NCI-H460 (cell line): Measurements from ENCODE around the gene DOCK7. TPM values are rescaled to one million over a fixed set of nuclear protein-coding genes. Genes with fewer than 3 reads are reported as not detected.
"Not testable (repeated sequence)": the region's sequence is repeated elsewhere in the genome, so short reads cannot be mapped to it uniquely, and the experiment has no call there.

Source experiments
- DNase-seq: peaks from one replicate; pipeline ENCODE4 v3.0.0-alpha.2; 2016; ENCODE audit warnings: low read depth; ENCODE audit errors: extremely low read depth
- total RNA-seq: library from RNA; depleted of rRNA; stranded (reverse); fragments of >200 nt; shearing (Covaris generic); gene quantifications from 2 replicates; pipeline ENCODE4 v1.2.3, GENCODE V29; 2014

The DOCK7 gene
- total RNA-seq, 1 experiment from 2014 or later = 48.6 TPM

- DNase-seq = no peak
Observed at GRCh38 chr1:62612770-62613169, 75.4 kb downstream of the DOCK7 start.

GRCh38 chr1:62610588-62610987 lies 77.6 kb downstream of the DOCK7 start:
- DNase-seq = not testable (repeated sequence)

GRCh38 chr1:62608905-62609304 lies 79.3 kb downstream of the DOCK7 start:
- no peak for DNase-seq

- no peak for DNase-seq
Observed at GRCh38 chr1:62601457-62601856, 86.7 kb downstream of the DOCK7 start.

GRCh38 chr1:62599044-62599443 lies 89.1 kb downstream of the DOCK7 start:
- DNase-seq = no peak

- DNase-seq = no peak
Observed at GRCh38 chr1:62597281-62597680, 90.9 kb downstream of the DOCK7 start, which contains the start of gene ANGPTL3. Gene ANGPTL3 (plus strand): TSS chr1:62597520. CDS start chr1:62597567, 47 bp downstream.

GRCh38 chr1:62595647-62596046 lies 92.5 kb downstream of the DOCK7 start:
- no peak for DNase-seq

GRCh38 chr1:62593825-62594394 lies 94.3 kb downstream of the DOCK7 start:
- DNase-seq = no peak

GRCh38 chr1:62590970-62591368 lies 97.2 kb downstream of the DOCK7 start:
- DNase-seq = no peak

- DNase-seq = no peak
Observed at GRCh38 chr1:62590255-62590969, 97.8 kb downstream of the DOCK7 start.

- no peak for DNase-seq
Observed at GRCh38 chr1:62589321-62589720, 98.9 kb downstream of the DOCK7 start.

GRCh38 chr1:62588000-62588399 lies 100.2 kb downstream of the DOCK7 start:
- no peak for DNase-seq

GRCh38 chr1:62585469-62586155 lies 102.6 kb downstream of the DOCK7 start:
- DNase-seq = no peak

GRCh38 chr1:62573675-62574074 lies 114.5 kb downstream of the DOCK7 start:
- DNase-seq = no peak

GRCh38 chr1:62572476-62572875 lies 115.7 kb downstream of the DOCK7 start:
- DNase-seq = no peak

- not testable (repeated sequence) for DNase-seq
Observed at GRCh38 chr1:62571517-62571916, 116.7 kb downstream of the DOCK7 start.

- not testable (repeated sequence) for DNase-seq
Observed at GRCh38 chr1:62567926-62568325, 120.3 kb downstream of the DOCK7 start.

- DNase-seq = not testable (repeated sequence)
Observed at GRCh38 chr1:62567182-62567581, 121.0 kb downstream of the DOCK7 start.

GRCh38 chr1:62561306-62561705 lies 126.9 kb downstream of the DOCK7 start:
- DNase-seq = no peak

GRCh38 chr1:62544570-62544969 lies 143.6 kb downstream of the DOCK7 start:
- no peak for DNase-seq

- no peak for DNase-seq
Observed at GRCh38 chr1:62541048-62541447, 147.1 kb downstream of the DOCK7 start.

- no peak for DNase-seq
Observed at GRCh38 chr1:62539028-62539447, 149.1 kb downstream of the DOCK7 start.
